Activated CD4-positive, alpha-beta T cell treated with anti-CD3 and anti-CD28 coated beads for 24 hours (primary cell): ENCODE data around the gene WBP1L.

Experiments
- DNase-seq, 2 donors: peaks; one replicate each; pipeline ENCODE4 v3.0.0-alpha.2; 2020; ENCODE audit warnings: low read depth in 2 of 2

The WBP1L gene

DNA sequence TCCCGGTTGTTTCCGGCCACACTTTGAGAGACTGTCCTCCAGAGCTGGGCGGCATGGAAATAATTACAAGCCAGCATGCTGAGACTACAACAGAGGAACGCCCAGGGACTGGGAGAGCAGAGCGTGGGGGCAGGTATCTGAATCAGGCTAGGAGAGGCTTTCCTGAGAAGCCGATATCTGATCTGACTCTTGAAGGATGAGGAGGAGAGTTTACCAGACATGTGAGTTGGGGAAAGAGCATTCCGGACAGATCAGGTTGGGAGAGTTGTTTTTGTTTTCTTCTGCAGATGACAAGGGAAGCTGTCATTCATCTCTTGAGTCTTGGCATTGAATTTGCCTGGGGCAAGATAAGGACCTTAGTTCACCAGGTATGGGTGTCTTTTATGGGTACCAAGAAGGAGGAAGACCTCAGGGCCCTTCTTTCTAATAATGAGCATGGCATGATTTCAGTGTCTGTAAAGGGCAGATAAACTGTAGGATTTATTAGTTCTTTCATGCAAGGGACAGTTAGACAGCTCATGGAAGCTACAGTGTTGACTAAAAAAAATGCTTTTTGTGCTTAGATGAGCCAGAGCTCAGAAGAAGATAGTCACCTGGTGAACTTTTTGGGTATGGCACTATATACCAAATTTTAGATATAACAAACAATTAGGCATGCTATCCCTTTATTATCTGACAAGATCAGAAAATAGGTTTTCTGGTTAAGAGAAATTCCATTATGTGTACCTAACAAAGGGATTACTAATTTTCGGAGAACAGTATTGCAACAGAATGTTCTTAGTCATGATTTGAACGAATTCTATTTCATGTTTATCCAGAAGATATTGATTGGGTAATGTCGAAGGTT, 36.2 kb downstream of the WBP1L start:
- DNase-seq, result no peak

DNA sequence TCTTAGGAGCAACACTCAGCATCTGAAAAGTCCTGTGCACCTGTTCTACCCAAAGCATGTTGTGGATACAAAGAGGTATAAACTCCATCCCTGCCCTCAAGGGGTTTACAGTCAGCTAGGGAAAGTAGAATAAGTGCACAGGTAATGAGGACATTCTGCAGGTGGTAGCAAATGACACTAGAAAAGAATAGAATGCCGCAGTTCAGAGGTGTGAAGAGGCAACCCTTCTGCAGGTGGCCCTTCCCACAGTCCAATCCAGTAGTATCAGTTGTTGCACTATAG, 36.7 kb downstream of the WBP1L start:
- DNase-seq, result no peak

GRCh38 chr10:102781090-102781920, 37.6 kb downstream of the WBP1L start:
- DNase-seq, result no peak

- no peak for DNase-seq
These were observed 38.3 kb downstream of the WBP1L start for GRCh38 chr10:102781921-102782557.

- no peak for DNase-seq
These were observed 39.2 kb downstream of the WBP1L start for GRCh38 chr10:102782673-102783551.

GRCh38 chr10:102783568-102783967, 39.8 kb downstream of the WBP1L start:
- no peak for DNase-seq

DNA sequence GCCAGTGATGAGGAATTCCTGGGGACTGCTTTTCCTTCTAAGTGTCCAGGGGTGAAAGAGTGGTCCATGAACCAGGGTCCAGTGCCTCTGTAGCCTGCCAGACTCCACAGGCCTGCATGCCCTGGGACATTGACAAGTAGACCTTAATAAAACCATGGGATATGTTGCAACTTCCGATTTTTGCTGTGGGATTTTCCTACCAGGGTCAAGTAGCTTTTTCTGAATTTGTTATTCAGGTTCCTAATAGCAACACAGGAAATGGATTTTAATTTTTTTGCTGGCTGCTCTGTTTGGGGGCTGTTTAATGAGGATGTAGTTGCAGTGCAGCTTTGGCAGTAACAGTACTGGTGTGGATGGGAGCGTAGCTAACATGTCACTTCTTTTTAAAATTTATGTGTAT, 42.1 kb downstream of the WBP1L start:
- no peak for DNase-seq

GRCh38 chr10:102791754-102792395, 48.1 kb downstream of the WBP1L start:
- DNase-seq, result no peak

DNA sequence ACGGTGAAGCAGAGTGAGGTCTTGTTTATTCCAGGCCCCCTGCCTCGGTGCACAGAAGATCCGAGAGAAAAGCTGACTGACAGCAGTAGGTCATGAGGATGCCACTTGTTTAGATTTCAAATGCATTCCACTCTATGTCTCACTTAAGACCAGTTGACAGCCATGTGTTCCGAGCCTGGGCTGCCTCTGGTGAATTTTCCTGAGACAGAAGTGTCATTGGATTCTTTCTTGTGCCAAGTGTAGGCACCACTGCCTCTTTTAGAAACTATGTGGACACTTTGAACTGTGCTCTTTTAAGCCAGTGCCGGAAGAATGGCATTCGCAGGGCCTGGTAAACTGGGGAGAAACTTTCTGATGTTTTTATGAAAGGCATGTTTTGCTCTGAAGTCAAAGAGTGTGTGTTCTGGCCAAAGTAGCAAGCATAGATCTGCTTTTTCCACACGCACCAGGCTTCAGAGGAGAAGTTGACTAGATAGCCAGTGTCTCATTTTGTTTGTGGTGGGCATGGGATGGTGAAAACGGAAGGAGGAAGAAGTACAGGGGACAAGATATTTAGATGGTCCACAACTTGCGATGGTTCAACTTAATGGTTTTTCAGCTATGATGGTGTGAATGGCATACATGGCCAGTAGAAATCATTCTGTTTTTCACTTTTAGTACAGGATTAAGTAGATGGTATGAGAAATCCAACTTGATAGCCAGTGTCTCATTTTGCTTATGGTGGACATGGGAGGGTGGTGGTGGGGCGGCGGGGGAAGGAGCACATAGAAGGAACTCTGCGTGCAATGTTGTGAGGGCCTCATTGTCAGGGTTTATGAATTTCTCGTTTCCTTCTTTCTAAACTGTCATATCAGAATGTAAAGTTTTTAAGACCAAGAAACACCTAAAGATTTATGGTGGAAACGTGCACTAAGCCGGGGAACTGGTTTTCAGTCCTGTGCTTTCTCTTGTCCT, 52.0 kb downstream of the WBP1L start:
- no peak for DNase-seq

DNA sequence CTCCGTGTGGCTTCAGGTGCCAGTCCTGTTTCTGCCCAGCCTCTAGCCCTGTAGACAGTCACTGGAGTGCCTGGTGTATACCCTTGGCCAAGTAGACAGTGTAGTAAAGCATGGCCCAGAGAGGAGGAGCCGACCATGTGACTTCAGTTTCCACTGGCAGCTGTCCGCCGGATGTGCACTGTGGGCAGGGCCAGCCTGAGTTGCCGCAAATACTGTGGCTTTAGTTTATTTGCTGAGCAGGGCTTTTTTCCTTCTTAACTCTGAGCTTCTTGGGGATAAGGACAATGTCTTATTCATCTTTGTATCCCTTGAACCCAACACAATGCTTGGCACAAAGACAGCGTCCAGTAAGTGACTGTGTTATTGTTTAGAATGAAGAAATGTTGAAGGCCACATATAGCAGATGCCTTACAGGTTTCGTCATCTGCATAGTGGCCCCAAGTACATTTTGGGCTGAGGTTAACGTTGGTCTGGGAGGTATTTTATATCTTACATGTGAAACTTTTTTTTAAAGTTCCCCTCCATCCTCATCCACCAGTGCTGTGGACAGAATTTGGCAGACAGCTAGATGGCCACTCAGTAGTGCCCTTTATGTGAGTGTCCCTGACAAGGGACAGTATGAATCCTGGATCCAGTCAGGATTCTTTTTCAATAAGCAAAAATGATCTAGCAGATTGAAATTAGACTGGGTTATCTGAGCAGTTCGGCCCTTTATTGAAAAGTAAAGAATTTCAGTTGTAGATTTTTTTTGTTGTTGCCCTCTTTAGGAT, 52.8 kb downstream of the WBP1L start:
- peak; percentile 19 to 44 for DNase-seq

GRCh38 chr10:102799691-102800471, 56.1 kb downstream of the WBP1L start:
- DNase-seq, result no peak

DNA sequence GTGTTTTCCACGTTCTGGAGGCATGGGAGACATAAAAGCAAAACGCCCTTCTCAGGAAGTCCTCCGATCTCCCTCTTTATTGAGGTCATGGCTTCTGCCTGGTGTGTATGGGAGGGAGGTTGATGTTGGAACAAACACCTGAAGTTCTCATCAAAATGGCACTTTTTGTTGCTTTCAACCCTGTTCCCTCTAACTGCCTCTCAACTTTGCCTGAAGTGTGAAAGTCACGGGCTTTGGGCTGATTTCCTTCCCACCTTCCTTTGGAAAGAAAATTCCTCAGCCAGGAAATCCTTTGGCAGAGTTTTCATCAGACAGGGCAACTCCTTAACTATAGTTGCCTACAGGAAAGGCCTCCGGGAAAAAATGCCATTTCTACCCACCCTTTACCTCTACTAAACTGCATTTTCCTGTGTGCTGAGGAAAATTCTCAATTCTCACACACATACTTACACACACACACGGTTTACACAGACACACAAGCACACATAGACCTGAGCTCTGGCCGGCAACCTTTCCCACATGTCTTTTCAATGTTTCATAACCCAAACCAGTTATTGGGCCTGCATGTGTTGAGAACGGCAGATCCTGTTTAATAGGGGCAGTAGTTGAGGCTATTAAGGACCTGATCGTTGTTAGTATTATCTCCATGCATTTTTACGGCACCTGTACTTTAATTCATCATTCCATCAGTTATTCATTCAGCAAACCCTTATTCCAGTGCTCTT, 57.0 kb downstream of the WBP1L start:
- DNase-seq, result no peak

DNA sequence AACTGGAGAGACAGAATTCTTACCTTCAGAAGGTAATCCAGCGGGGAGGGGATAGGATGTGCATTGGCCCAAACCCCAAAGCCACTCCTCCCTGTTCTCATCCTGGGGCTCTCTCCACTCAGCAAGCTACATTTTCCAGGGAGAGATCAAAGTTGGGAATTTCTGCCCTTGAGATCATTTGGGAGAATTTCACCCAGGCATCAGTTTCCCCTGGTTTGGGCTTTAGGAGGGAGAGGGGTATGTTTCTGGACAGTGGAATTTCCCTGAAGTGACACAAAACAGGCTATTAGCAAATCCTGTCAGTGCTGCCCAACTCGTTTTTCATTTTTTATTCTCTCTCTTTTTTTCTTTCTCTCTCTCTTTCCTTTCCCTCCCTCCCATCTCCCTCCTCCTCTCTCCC, 57.7 kb downstream of the WBP1L start:
- DNase-seq, result no peak

- DNase-seq, result no peak
These were observed 58.2 kb downstream of the WBP1L start for GRCh38 chr10:102801978-102802377.

DNA sequence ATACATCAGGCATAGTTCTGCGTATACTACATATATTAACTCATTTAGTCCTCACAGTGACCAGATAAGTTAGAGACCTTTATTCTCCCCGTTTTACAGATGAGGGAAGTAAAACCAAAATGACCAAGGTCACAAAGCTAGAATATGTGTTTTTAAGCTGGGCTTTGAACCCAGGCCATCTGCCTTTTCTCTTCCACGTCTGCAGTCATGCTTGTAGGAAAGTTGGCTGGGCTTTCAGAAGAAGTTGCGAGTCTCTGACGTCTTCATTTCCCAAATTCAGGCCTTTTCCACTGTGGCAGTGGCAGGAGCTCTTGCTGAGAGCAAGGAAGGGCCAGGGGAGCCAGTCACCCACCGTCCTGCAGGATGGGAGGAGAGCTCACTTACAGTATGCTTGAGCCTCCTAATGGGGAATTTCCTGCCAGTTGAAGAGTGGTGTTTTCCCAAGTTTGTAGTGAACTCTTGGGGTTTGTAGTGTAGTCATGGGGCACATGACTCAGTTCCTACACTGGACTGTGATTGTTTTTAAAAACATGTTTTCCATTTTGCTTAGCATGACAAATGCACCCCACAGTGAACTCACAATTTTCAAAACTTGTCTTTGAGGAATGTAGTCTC, 59.3 kb downstream of the WBP1L start:
- DNase-seq, result no peak

DNA sequence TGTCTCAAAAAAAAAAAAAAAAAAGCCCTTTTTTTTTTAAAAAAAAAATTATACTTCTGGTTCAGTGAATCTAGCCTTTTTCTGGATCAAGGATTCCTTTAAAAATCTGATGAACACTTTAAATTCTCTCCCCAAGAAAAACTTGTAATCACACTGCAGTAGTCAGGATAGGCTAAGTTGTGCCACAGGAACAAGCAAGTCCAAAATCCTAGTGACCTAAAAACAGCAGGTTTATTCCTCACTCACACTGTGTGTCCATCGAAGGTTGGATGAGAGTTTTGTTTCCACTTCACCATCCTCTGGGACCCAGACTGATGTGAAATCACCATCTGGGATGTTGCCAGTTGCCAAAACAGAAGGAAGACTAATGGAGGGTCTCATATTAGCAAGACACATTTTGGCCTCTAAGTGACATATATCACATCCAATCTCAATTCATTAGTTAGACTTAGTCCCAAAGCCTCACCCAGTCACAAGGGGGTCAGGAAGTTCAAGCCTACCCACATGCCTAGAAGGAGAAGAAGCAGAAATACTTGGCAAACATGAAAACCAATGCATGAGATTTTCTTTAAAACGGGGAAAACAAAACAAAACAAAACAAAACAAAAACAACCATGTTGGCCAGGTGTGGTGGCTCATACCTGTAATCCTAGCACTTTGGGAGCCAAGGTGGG, 60.8 kb downstream of the WBP1L start:
- no peak for DNase-seq

GRCh38 chr10:102808380-102808779, 64.6 kb downstream of the WBP1L start:
- DNase-seq, result no peak
